G401 (cell line): ENCODE results near the gene ADGRE3. TPM values are rescaled to one million over a fixed set of nuclear protein-coding genes. Genes with fewer than 3 reads are reported as not detected.

Experiments used
- DNase-seq: peaks from one replicate; pipeline ENCODE4 v3.0.0-alpha.2; 2015; ENCODE audit warnings: low spot score
- in situ Hi-C: cut with HindIII; loops from 2 replicates; pipeline ENCODE4 v1.10.0; 2016; ENCODE audit warnings: low sequenced_read_pairs, mixed read lengths
- total RNA-seq: library from RNA; depleted of rRNA; stranded (reverse); fragments of >200 nt; shearing (Covaris generic); gene quantifications from 2 replicates; pipeline ENCODE4 v1.2.3, GENCODE V29; 2014; rRNA removed

ADGRE3 gene
- total RNA-seq, result not detected in 2 replicates

GRCh38 chr19:14674764-14675163 lies at the start of gene ADGRE3:
ADGRE3 (minus strand) TSS chr19:14674844; CDS start chr19:14674770, 74 bp downstream.
- DNase-seq, result no peak
- in situ Hi-C loops, result no loop called here

DNA sequence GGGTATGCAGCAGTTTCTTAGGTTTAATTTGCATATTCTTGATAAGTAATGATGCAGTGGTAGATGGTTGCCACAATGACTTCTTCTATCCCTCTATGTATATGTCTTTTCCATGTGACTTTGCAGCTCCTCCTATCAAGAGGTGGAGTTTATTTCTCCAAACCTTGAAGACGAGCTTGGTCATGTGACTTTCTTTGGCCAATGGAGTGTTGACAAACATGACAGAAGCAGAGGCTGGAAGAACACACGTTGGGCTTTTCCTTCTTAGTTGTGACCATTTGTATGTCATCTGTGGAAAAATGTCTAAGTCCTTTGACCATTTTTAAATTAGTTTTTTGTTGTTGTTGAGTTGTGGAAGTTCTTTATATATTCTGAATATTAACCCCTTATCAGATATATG lies 47.5 kb upstream of the ADGRE3 start:
- in situ Hi-C loops, result no loop called here
- DNase-seq, result no peak

- in situ Hi-C loops, result no loop called here
- DNase-seq, result no peak
Observed at GRCh38 chr19:14719162-14719561, 44.5 kb upstream of the ADGRE3 start.

DNA sequence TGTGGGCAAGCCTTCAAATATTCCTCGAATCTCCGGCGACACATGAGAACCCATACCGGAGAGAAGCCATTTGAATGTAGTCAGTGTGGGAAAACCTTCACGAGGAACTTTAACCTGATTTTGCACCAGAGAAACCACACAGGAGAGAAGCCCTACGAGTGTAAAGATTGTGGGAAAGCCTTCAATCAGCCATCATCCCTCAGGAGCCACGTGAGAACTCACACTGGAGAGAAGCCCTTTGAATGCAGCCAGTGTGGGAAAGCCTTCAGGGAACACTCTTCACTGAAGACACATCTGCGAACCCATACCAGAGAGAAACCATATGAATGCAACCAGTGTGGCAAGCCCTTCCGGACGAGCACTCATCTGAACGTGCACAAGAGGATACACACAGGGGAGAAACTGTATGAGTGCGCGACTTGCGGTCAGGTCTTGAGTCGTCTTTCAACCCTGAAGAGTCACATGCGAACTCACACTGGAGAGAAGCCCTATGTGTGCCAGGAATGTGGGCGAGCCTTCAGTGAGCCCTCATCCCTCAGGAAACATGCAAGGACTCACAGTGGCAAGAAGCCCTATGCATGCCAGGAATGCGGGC lies 44.0 kb upstream of the ADGRE3 start:
- in situ Hi-C loops, result no loop called here
- no peak for DNase-seq

- in situ Hi-C loops, result no loop called here
- DNase-seq, result no peak
Observed at GRCh38 chr19:14715841-14716240, 41.2 kb upstream of the ADGRE3 start.

GRCh38 chr19:14704450-14704849 lies 29.8 kb upstream of the ADGRE3 start:
- in situ Hi-C loops, result no loop called here
- no peak for DNase-seq

DNA sequence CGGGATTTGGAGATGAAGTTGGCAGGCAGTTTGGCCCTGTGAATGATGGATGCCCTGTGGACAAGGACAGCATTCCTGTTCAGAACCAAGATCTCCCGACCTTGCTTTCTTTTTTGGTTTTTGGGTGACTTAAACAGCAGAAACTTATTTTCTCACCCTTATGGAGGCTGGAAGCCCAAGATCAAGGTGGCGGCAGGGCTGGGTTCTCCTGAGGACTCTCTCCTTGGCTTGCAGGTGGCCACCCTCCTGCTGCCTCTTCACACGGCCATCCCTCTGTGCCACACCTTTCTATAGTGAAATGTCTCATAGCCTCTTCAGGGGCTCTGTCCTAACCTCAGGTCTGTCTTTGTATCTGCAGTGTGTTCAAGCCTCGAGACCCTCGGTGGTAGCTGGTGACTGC lies 29.2 kb upstream of the ADGRE3 start:
- in situ Hi-C loops, result no loop called here
- no peak for DNase-seq

- no peak for DNase-seq
- in situ Hi-C loops, result no loop called here
Observed at GRCh38 chr19:14700711-14701375, 26.2 kb upstream of the ADGRE3 start.

GRCh38 chr19:14699641-14700040 lies 25.0 kb upstream of the ADGRE3 start:
- in situ Hi-C loops, result no loop called here
- DNase-seq, result no peak

DNA sequence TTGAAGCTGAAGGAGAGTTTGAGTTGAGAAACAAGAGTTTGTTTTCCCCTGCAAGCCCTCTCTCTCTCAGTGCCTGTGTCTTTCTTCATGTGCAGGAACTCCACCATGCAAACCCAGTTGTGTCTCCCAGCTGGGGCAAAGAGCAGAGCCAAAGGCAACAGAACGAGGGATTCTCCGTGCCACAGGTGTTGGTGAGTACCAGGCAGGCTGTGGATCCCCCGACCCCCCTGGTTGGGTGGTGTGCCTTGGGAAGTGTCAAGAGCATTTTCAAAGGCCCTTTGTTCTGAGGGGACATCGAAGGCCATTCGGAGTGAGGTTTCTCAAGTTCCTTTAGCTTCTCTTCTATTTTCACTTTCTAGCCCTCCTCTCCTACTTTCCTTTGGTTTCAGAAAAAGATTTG lies 20.8 kb upstream of the ADGRE3 start:
- DNase-seq, result no peak
- in situ Hi-C loops, result no loop called here

- in situ Hi-C loops, result no loop called here
- no peak for DNase-seq
Observed at GRCh38 chr19:14694641-14695266, 20.1 kb upstream of the ADGRE3 start.

DNA sequence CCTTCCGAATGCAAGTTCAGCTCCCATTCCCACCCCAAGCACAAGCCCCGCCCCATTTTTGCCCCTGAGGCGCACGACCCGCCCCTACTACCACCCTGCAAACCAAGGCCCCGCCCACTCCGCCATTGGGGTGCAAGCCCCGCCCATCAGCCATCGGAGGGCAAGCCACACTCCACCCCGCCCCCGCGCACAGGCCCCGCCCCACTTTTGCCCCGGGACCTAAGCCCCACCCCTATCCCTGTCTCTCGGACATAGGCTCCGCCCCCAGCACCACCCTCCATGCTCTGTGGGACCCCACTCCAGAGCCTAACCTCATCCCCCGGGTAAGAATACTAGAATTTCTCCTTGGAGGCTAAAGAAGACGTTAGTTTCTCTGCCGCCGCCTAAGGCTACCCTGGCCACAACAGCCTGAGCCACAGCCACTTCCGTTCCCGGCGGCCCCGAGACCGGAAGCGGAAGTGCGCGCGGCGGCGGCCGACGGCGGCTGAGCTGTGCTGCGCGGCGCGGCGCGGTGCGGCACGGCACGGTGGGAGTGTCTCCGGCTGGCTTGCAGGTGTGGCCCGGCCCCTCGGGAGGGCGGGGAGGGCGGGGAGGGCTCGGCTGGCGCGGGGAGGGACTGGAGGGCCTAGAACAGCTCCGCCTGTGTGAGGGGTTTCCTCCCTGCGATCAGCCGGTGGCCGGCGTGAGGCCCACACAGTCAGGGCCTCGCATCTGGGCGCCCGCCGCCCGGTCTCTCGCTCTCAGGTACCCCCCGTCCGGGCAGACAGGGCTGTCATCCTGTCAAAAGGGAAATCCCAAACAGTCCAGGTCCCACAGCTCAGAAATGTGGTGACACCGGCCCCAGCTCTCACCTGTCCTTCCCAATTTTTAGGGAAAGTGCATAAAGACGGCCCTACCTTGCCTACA lies 15.2 kb upstream of the ADGRE3 start, which contains the start of gene ZNF333:
ZNF333 (plus strand) TSS at position 451 of the 906 bp plus-strand sequence. CDS start 3,444 bp downstream, outside the sequence.
- in situ Hi-C loops, result loop anchor here (10.0 kb wide), 1 partner anchor 125 kb away; no protein-coding TSS in a partner anchor
- DNase-seq, result peak; percentile 91

DNA sequence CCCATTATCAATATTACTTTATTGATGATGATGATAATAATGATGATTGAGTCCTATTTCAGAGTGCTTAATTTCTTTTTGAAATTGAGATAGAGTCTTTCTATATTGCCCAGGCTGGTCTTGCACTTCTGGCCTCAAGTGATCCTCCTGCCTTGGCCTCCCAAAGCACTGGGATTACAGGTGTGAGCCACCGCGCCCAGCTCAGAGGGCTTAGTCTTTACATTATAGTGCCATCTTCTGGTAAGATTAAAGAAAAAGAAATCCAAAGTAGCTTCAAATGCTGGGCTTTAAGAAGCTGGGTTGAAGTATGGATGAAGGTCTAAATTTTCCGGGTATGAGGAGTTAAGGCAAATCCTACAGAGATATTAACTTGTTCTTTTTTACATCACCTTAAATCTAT lies 11.8 kb upstream of the ADGRE3 start:
- peak; percentile 2 for DNase-seq
- in situ Hi-C loops, result loop anchor here (10.0 kb wide), 1 partner anchor 122 kb away; no protein-coding TSS in a partner anchor

- DNase-seq, result no peak
- in situ Hi-C loops, result loop anchor here (10.0 kb wide), 1 partner anchor 119 kb away; no protein-coding TSS in a partner anchor
Observed at GRCh38 chr19:14683439-14683838, 8.8 kb upstream of the ADGRE3 start.

DNA sequence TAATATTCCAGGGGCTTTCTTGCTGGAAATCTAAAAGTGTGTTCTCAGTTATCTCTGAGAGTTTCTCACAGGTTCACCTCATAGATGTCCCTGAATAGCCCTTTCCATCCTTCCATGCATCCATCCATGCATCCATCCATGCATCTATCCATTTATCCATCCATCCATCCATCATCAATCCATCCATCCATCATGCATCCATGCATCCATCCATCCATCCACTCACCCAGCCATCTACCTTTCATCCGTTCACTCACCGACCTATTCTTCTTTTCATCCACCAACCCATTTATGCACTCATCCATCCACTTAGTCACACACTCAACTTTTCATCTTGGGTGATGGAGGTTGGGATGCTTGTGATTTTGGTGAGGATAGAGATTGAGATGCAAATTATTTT lies 7.4 kb upstream of the ADGRE3 start:
- in situ Hi-C loops, result loop anchor here (10.0 kb wide), 1 partner anchor 117 kb away; no protein-coding TSS in a partner anchor
- DNase-seq, result no peak

DNA sequence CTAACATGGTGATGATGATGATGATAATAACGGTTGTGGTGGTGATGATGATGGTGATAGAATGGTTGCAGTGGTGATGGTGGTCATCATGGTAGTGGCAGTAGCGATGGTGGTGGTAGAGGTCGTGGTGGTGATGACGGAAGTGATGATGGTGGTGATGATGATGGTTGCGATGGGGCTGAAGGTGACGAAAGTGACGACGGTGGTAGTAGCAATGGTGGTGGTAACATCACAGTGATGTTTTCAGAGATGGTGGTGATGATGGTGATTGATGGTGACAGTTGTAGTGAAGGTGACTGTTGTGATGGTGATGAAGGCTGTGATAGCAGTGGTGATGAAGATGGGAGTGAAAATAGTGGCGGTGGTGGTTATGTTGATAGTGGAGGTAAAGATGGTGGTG lies 3.6 kb upstream of the ADGRE3 start:
- in situ Hi-C loops, result no loop called here
- no peak for DNase-seq

DNA sequence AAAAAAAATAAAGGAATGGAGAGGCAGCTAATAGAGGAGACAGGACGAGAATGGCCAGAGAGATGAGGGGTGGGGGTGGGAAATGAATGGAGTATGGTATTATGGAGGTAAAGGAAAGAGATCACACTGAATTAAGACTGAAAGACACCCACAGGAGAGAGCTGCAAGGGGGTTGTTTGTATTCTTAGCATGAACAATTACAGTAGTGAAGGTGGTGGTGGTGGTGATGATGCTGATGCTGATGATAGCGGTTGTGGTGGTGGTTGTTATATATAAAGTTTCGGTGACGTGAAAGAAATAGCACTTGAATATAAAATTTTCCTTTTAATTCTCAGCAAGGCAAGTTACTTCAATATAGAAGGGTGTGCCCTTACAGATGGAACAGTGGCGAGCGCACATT lies 2.8 kb upstream of the ADGRE3 start:
- DNase-seq, result no peak
- in situ Hi-C loops, result no loop called here

DNA sequence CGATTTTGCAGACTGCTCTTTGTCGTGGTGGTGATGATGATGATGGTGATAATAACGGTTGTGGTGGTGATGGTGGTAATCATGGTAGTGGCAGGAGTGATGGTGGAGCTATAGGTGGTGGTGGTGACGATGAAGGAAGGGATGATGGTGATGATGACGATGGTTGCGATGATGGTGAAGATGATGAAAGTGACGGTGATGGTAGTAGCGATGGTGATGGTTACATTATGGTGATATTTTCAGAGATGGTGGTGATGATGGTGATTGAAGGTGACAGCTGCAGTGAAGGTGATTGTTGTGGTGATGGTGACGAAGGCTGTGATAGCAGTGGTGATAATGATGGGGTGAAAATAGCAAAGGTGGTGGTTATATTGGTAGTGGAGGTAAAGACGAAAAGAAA lies 2.1 kb upstream of the ADGRE3 start:
- DNase-seq, result no peak
- in situ Hi-C loops, result no loop called here

DNA sequence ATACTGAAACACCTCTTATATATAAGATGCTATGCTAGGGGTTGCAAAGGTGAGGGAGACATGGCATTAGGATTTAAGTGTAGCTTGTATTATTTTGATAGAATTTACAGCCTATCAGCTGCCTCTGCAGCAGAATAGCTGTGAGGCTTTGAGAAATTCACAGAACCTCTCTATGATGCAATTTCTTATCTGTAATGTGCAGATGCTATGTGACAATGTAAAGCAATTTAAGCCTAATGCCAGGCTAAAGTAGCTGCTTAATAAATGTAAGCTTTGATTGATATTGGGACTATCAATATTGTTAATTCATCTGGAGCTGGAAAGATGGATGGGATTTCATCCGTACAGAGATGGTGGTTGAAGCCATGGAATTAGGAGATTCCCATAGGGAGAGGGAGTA lies 1.6 kb downstream of the ADGRE3 start:
- DNase-seq, result no peak
- in situ Hi-C loops, result no loop called here
